CD4-positive, alpha-beta T cell (primary cell): ENCODE results near the gene RAD51B. TPM values are rescaled to one million over a fixed set of nuclear protein-coding genes. Genes with fewer than 3 reads are reported as not detected.
"Not testable (repeated sequence)": the region's sequence is repeated elsewhere in the genome, so short reads cannot be mapped to it uniquely, and the experiment has no call there.

ENCODE experiments used
- ATAC-seq: fragments of 200-7000 bp; cut with Tn5 transposase; one replicate; pipeline ENCODE4 v1.10.0; 2022; ENCODE audit warnings: mild to moderate bottlenecking; ENCODE audit not compliant: poor library complexity
- CTCF ChIA-PET: fragments of 350-600 bp; sonication (Branson Sonifier 250); formaldehyde crosslinking; loops from one replicate; lab custom pipeline; 2021; ENCODE audit warnings: antibody characterized with exemption, inconsistent platforms; lab: Charles Lee
- POLR2A ChIA-PET: fragments of 350-600 bp; sonication (Branson Sonifier 250); formaldehyde crosslinking; loops from one replicate; lab custom pipeline; 2021; ENCODE audit warnings: antibody characterized with exemption, inconsistent platforms; lab: Charles Lee
- DNase-seq, 14 experiments: peaks; one replicate each; pipeline ENCODE4 v3.0.0-alpha.2; 2013 to 2020; ENCODE audit warnings: mixed read lengths in 2 of 14
- H3K27ac ChIP-seq, 2 donors: one replicate each; pipeline versions ENCODE4 v1.5.1 to v1.7.0; 2013; ENCODE audit warnings: low read length in 2 of 2, low read depth in 1 of 2, mild to moderate bottlenecking in 1 of 2
- H3K27me3 ChIP-seq, 2 experiments: 1 replicate in 1 of 2; 2 replicates in 1 of 2; pipeline versions ENCODE4 v1.6.1 to v1.7.0; 2013; ENCODE audit warnings: low read length in 2 of 2, control low read depth in 1 of 2, mild to moderate bottlenecking in 1 of 2, moderate library complexity in 1 of 2; ENCODE audit not compliant: insufficient read depth in 2 of 2, control insufficient read depth in 1 of 2
- H3K36me3 ChIP-seq: one replicate; pipeline ENCODE4 v1.6.1; 2013; ENCODE audit warnings: low read length, control low read depth; ENCODE audit not compliant: insufficient read depth
- H3K4me1 ChIP-seq: one replicate; pipeline ENCODE4 v1.6.1; 2013; ENCODE audit warnings: low read length, control low read depth; ENCODE audit not compliant: insufficient read depth
- H3K4me3 ChIP-seq: one replicate; pipeline ENCODE4 v1.5.1; 2013; ENCODE audit warnings: mild to moderate bottlenecking, low read length, moderate library complexity
- H3K9me3 ChIP-seq, 2 experiments: 1 replicate in 1 of 2; 2 replicates in 1 of 2; pipeline versions ENCODE4 v1.6.1 to v1.7.0; 2013; ENCODE audit warnings: low read length in 2 of 2, mild to moderate bottlenecking in 2 of 2, control low read depth in 1 of 2, moderate library complexity in 1 of 2; ENCODE audit not compliant: control insufficient read depth in 1 of 2, insufficient read depth in 1 of 2
- H3K27ac Mint-ChIP-seq: one replicate; pipeline ENCODE4 v1.8.0; 2020; ENCODE audit warnings: mixed read lengths
- H3K27me3 Mint-ChIP-seq: one replicate; pipeline ENCODE4 v1.8.0; 2021; ENCODE audit warnings: mixed read lengths
- H3K36me3 Mint-ChIP-seq: one replicate; pipeline ENCODE4 v1.8.0; 2021; ENCODE audit warnings: low read depth, mixed read lengths
- H3K4me1 Mint-ChIP-seq: one replicate; pipeline ENCODE4 v1.8.0; 2021; ENCODE audit warnings: low read depth, mixed read lengths
- H3K4me3 Mint-ChIP-seq: one replicate; pipeline ENCODE4 v1.8.0; 2020; ENCODE audit warnings: mild to moderate bottlenecking, mixed read lengths
- H3K9me3 Mint-ChIP-seq: one replicate; pipeline ENCODE4 v1.8.0; 2020; ENCODE audit warnings: mixed read lengths
- CTCF ChIP-seq: fragments of 200-600 bp; IDR thresholded peaks from one replicate; pipeline ENCODE4 v1.8.0; 2022; ENCODE audit warnings: antibody characterized with exemption, mild to moderate bottlenecking
- intact Hi-C, 2 experiments: fragments of 100-400 bp; cut with DNase I in 1 of 2; cut with micrococcal nuclease in 1 of 2; formaldehyde crosslinking; loops; one replicate each; pipeline versions ENCODE4 v1.15.1 to v1.9.0; 2023 to 2025; cut with DNase I, micrococcal nuclease
- total RNA-seq, 174 experiments: library from RNA in 2 of 174; stranded (reverse) in 2 of 174; gene quantifications; one replicate each; pipeline ENCODE4 v1.2.3 and lab custom pipeline; 2021 to 2026

Gene RAD51B
- total RNA-seq, 2 experiments from 2014 or later = 18.4 to 20.0 TPM

GRCh38 chr14:68760761-68761160, 941.2 kb downstream of the RAD51B start:
- ChIA-PET POLR2A (no interaction called here), CTCF (no interaction called here)
- no peak overlapping the region for H3K27ac ChIP-seq
- ATAC-seq (no peak), DNase-seq (no peak)
- Mint-ChIP-seq H3K9me3 (no peaks in the 10 kb centered on the region), H3K4me1 (peaks cover 34% of the 10 kb centered on the region), H3K4me3 (no peak overlapping the region), H3K27ac (no peak overlapping the region), H3K36me3 (no peaks in the 10 kb centered on the region), H3K27me3 (no peaks in the 10 kb centered on the region)
- H3K27me3 ChIP-seq = no peaks in the 10 kb centered on the region
- intact Hi-C loops = no loop called here
- H3K4me3 ChIP-seq = no peak overlapping the region
- H3K4me1 ChIP-seq = peaks cover 33% of the 10 kb centered on the region
- no peaks in the 10 kb centered on the region for H3K9me3 ChIP-seq
- TF ChIP-seq CTCF = no peak
- H3K36me3 ChIP-seq = no peaks in the 10 kb centered on the region

GRCh38 chr14:68761391-68761790, 941.8 kb downstream of the RAD51B start:
- intact Hi-C loops = no loop called here
- Mint-ChIP-seq H3K27ac (no peak overlapping the region), H3K4me3 (no peak overlapping the region), H3K4me1 (peaks cover 36% of the 10 kb centered on the region), H3K27me3 (no peaks in the 10 kb centered on the region), H3K36me3 (no peaks in the 10 kb centered on the region), H3K9me3 (no peaks in the 10 kb centered on the region)
- no peaks in the 10 kb centered on the region for H3K27me3 ChIP-seq
- ATAC-seq = no peak
- CTCF ChIA-PET = no interaction called here
- no peak overlapping the region for H3K27ac ChIP-seq
- TF ChIP-seq CTCF = no peak
- H3K4me1 ChIP-seq = peaks cover 38% of the 10 kb centered on the region
- H3K36me3 ChIP-seq = no peaks in the 10 kb centered on the region
- DNase-seq = no peak
- no peak overlapping the region for H3K4me3 ChIP-seq
- POLR2A ChIA-PET = no interaction called here
- H3K9me3 ChIP-seq = no peaks in the 10 kb centered on the region

- Histone ChIP-seq H3K27ac (no peak overlapping the region), H3K9me3 (no peaks in the 10 kb centered on the region), H3K27me3 (no peaks in the 10 kb centered on the region), H3K4me3 (no peak overlapping the region), H3K36me3 (no peaks in the 10 kb centered on the region), H3K4me1 (peaks cover 35% of the 10 kb centered on the region)
- Mint-ChIP-seq H3K36me3 (no peaks in the 10 kb centered on the region), H3K4me1 (peaks cover 34% of the 10 kb centered on the region), H3K4me3 (no peak overlapping the region), H3K9me3 (no peaks in the 10 kb centered on the region), H3K27ac (no peak overlapping the region), H3K27me3 (no peaks in the 10 kb centered on the region)
- ChIA-PET POLR2A (interaction anchor here (0.7 to 2.0 kb wide), 3 partner anchors 17 to 879 kb away, joined by 3 to 7 read pairs (median 3); no protein-coding TSS in a partner anchor), CTCF (interaction anchor here (0.6 kb wide), 1 partner anchor 44 kb away, joined by 4 read pairs; no protein-coding TSS in a partner anchor)
- TF ChIP-seq CTCF = no peak
- intact Hi-C loops = no loop called here
- ATAC-seq (no peak), DNase-seq (no peak)
Observed at GRCh38 chr14:68762953-68763764, 943.6 kb downstream of the RAD51B start.

- H3K9me3 ChIP-seq, H3K4me3 ChIP-seq, intact Hi-C loops, H3K4me3 Mint-ChIP-seq, H3K36me3 Mint-ChIP-seq, DNase-seq, ATAC-seq, CTCF ChIA-PET, H3K36me3 ChIP-seq, H3K27ac Mint-ChIP-seq, H3K27ac ChIP-seq, H3K27me3 Mint-ChIP-seq, H3K27me3 ChIP-seq, H3K9me3 Mint-ChIP-seq: not testable (repeated sequence)
- peaks cover 31% of the 10 kb centered on the region for H3K4me1 ChIP-seq
- POLR2A ChIA-PET = interaction anchor here (1.2 to 2.0 kb wide), 2 partner anchors 17 to 386 kb away, joined by 3 to 7 read pairs; no protein-coding TSS in a partner anchor
- H3K4me1 Mint-ChIP-seq = peaks cover 32% of the 10 kb centered on the region
Observed at GRCh38 chr14:68763843-68764242, 944.3 kb downstream of the RAD51B start.
